H1 (cell line): Measurements from ENCODE around the gene MMP20. TPM values are rescaled to one million over a fixed set of nuclear protein-coding genes. Genes with fewer than 3 reads are reported as not detected.

Source experiments
- CBX5 ChIP-seq: fragments of 300-800, 300-1000 bp; sonication (generic); IDR thresholded peaks from 2 replicates; pipeline ENCODE4 v1.7.1; 2016; ENCODE audit warnings: antibody characterized with exemption, low read length, low read depth
- CTBP2 ChIP-seq: IDR thresholded peaks from 2 replicates; pipeline ENCODE4 v1.7.0; 2011; ENCODE audit warnings: borderline replicate concordance, mild to moderate bottlenecking, moderate library complexity, mixed read lengths, low read length; ENCODE audit not compliant: insufficient read depth, insufficient read length
- EGR1 ChIP-seq: IDR thresholded peaks from 2 replicates; pipeline ENCODE4 v1.6.1; 2011; ENCODE audit warnings: low read depth, low read length, borderline replicate concordance
- HDAC6 ChIP-seq: IDR thresholded peaks from one replicate; pipeline ENCODE4 v1.7.1; 2012; ENCODE audit warnings: low read depth, mild to moderate bottlenecking, inconsistent platforms, low read length, moderate library complexity
- KDM1A ChIP-seq: fragments of 200-600, 300-600 bp; sonication (generic); IDR thresholded peaks from 2 replicates; pipeline ENCODE4 v1.7.1; 2016; ENCODE audit warnings: mild to moderate bottlenecking, low read length, borderline replicate concordance
- PHF8 ChIP-seq: fragments of 200-600 bp; sonication (generic); conservative IDR thresholded peaks from 2 replicates; pipeline ENCODE4 v1.7.1; 2012; ENCODE audit warnings: low read depth, mild to moderate bottlenecking, inconsistent platforms, low read length, moderate library complexity
- SIN3A ChIP-seq, 2 experiments: IDR thresholded peaks in 1 of 2; conservative IDR thresholded peaks in 1 of 2; 2 replicates each; pipeline ENCODE4 v1.6.1; 2011 to 2012; ENCODE audit warnings: low read length in 2 of 2, improper control_type of control experiment in 1 of 2, low read depth in 1 of 2, mild to moderate bottlenecking in 1 of 2
- SIX5 ChIP-seq: IDR thresholded peaks from 2 replicates; pipeline ENCODE4 v1.6.1; 2011; ENCODE audit warnings: mild to moderate bottlenecking, low read depth, low read length
- SP1 ChIP-seq: IDR thresholded peaks from 2 replicates; pipeline ENCODE4 v1.6.1; 2011; ENCODE audit warnings: low read depth, low read length
- SP2 ChIP-seq: IDR thresholded peaks from 2 replicates; pipeline ENCODE4 v1.6.1; 2012; ENCODE audit warnings: mild to moderate bottlenecking, low read length, inconsistent platforms
- TEAD4 ChIP-seq: IDR thresholded peaks from 2 replicates; pipeline ENCODE4 v1.6.1; 2012; ENCODE audit warnings: low read depth, low read length, inconsistent platforms, mixed read lengths
- YY1 ChIP-seq: IDR thresholded peaks from 2 replicates; pipeline ENCODE4 v1.6.1; 2011; ENCODE audit warnings: low read depth, mild to moderate bottlenecking, low read length
- polyA plus RNA-seq, 7 experiments: library from polyadenylated mRNA; depleted of rRNA in 3 of 7; stranded (reverse) in 5 of 7; unstranded in 2 of 7; fragments of >200 nt in 5 of 7; fragments of 200-250 nt in 2 of 7; gene quantifications; 1 replicate in 5 of 7; 2 replicates in 1 of 7; 4 replicates in 1 of 7; pipeline versions ENCODE4 v1.2.1 to v1.2.3, GENCODE V29; 2011 to 2013; ENCODE audit warnings: missing spikeins in 2 of 7, mixed read lengths in 2 of 7
- total RNA-seq: library from RNA; stranded (reverse); fragmentation: NEBNext Ultra II Directional; extraction: Animal tissue kit (Norgen Biotek cat#: 25700); gene quantifications from 2 replicates; pipeline ENCODE4 v1.2.1, GENCODE V29; 2021
- TF ChIP-seq, protein P1 (sequence below): fragments of 300-600 bp; sonication (generic); IDR thresholded peaks from 2 replicates; pipeline ENCODE4 v1.7.1; 2012; ENCODE audit warnings: low read length, moderate library complexity, mild to moderate bottlenecking, inconsistent platforms; ENCODE audit not compliant: insufficient replicate concordance

Gene MMP20
- total and polyA plus RNA-seq, 2 of the 8 experiments (the other 6 are each of a cell fraction or from before 2014, with no cell fraction given): not detected

GRCh38 chr11:102608699-102609098 is 16.4 kb downstream of the MMP20 start (continued):
- TF ChIP-seq, protein P1, sequence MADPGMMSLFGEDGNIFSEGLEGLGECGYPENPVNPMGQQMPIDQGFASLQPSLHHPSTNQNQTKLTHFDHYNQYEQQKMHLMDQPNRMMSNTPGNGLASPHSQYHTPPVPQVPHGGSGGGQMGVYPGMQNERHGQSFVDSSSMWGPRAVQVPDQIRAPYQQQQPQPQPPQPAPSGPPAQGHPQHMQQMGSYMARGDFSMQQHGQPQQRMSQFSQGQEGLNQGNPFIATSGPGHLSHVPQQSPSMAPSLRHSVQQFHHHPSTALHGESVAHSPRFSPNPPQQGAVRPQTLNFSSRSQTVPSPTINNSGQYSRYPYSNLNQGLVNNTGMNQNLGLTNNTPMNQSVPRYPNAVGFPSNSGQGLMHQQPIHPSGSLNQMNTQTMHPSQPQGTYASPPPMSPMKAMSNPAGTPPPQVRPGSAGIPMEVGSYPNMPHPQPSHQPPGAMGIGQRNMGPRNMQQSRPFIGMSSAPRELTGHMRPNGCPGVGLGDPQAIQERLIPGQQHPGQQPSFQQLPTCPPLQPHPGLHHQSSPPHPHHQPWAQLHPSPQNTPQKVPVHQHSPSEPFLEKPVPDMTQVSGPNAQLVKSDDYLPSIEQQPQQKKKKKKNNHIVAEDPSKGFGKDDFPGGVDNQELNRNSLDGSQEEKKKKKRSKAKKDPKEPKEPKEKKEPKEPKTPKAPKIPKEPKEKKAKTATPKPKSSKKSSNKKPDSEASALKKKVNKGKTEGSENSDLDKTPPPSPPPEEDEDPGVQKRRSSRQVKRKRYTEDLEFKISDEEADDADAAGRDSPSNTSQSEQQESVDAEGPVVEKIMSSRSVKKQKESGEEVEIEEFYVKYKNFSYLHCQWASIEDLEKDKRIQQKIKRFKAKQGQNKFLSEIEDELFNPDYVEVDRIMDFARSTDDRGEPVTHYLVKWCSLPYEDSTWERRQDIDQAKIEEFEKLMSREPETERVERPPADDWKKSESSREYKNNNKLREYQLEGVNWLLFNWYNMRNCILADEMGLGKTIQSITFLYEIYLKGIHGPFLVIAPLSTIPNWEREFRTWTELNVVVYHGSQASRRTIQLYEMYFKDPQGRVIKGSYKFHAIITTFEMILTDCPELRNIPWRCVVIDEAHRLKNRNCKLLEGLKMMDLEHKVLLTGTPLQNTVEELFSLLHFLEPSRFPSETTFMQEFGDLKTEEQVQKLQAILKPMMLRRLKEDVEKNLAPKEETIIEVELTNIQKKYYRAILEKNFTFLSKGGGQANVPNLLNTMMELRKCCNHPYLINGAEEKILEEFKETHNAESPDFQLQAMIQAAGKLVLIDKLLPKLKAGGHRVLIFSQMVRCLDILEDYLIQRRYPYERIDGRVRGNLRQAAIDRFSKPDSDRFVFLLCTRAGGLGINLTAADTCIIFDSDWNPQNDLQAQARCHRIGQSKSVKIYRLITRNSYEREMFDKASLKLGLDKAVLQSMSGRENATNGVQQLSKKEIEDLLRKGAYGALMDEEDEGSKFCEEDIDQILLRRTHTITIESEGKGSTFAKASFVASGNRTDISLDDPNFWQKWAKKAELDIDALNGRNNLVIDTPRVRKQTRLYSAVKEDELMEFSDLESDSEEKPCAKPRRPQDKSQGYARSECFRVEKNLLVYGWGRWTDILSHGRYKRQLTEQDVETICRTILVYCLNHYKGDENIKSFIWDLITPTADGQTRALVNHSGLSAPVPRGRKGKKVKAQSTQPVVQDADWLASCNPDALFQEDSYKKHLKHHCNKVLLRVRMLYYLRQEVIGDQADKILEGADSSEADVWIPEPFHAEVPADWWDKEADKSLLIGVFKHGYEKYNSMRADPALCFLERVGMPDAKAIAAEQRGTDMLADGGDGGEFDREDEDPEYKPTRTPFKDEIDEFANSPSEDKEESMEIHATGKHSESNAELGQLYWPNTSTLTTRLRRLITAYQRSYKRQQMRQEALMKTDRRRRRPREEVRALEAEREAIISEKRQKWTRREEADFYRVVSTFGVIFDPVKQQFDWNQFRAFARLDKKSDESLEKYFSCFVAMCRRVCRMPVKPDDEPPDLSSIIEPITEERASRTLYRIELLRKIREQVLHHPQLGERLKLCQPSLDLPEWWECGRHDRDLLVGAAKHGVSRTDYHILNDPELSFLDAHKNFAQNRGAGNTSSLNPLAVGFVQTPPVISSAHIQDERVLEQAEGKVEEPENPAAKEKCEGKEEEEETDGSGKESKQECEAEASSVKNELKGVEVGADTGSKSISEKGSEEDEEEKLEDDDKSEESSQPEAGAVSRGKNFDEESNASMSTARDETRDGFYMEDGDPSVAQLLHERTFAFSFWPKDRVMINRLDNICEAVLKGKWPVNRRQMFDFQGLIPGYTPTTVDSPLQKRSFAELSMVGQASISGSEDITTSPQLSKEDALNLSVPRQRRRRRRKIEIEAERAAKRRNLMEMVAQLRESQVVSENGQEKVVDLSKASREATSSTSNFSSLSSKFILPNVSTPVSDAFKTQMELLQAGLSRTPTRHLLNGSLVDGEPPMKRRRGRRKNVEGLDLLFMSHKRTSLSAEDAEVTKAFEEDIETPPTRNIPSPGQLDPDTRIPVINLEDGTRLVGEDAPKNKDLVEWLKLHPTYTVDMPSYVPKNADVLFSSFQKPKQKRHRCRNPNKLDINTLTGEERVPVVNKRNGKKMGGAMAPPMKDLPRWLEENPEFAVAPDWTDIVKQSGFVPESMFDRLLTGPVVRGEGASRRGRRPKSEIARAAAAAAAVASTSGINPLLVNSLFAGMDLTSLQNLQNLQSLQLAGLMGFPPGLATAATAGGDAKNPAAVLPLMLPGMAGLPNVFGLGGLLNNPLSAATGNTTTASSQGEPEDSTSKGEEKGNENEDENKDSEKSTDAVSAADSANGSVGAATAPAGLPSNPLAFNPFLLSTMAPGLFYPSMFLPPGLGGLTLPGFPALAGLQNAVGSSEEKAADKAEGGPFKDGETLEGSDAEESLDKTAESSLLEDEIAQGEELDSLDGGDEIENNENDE: no peak
- TF ChIP-seq SP2 (no peak), TEAD4 (no peak), CBX5 (no peak), HDAC6 (no peak), YY1 (no peak), EGR1 (no peak), SIN3A (conservative IDR thresholded peaks at IDR 0.05 in 1 of 2, IDR thresholded peaks at IDR 0.05 in 1 of 2; ENCODE audit: low read depth in 1 of 2, low read length in 2 of 2) (no peak), SIX5 (no peak), KDM1A (no peak), SP1 (no peak), PHF8 (no peak), CTBP2 (no peak)
